Measurements from ENCODE around the gene CRYGS. TPM values are rescaled to one million over a fixed set of nuclear protein-coding genes. Genes with fewer than 3 reads are reported as not detected.

Gene CRYGS
- total and polyA plus RNA-seq, 2 experiments from 2014 or later: 0.76 to 1.3 TPM

DNA sequence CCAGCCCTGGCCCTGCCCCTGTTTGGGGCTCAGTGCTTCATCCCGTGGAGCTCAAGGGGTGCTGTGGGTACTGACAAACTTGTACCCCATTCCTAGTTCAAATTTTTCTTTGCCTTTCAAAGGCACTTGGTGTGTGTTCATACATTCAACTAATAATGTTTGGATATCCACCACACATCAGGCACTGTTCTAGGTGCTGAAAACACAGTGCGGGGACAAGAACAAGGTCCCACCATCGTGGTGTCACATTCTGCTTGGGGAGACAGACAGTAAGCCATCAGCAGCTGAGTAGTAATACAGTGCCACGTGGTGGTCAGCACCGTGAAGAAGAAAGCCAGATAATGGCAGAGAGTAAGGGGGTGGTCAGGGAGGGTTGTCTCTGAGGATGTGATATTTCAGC is 32.5 kb downstream of the CRYGS start:
- H3K4me1 ChIP-seq (ENCODE audit: insufficient read depth): no peaks in the 10 kb centered on the region
- no peak overlapping the region for H3K4me2 ChIP-seq (ENCODE audit: unreplicated experiment)
- in situ Hi-C loops (cut with MboI): no loop called here
- no peak overlapping the region for H3K4me3 ChIP-seq
- no peaks in the 10 kb centered on the region for H3F3A ChIP-seq (ENCODE audit: insufficient read depth)
- DNase-seq: no peak
- no peak overlapping the region for H2AFZ ChIP-seq
- no peak overlapping the region for H3K27ac ChIP-seq
- peaks cover 50% of the 10 kb centered on the region for H3K27me3 ChIP-seq (replicated peaks; ENCODE audit: insufficient read depth)
- no peaks in the 10 kb centered on the region for H3K79me2 ChIP-seq (ENCODE audit: insufficient read depth)
- WGBS, 2 experiments (ENCODE audit: low coverage in 1 of 2, low lambda C conversion rate in 2 of 2, missing lambda C conversion rate in 2 of 2): 46 to 50% methylated on average over 5 of the region's 5 CpGs
- no peaks in the 10 kb centered on the region for H3K9me3 ChIP-seq (ENCODE audit: low read depth)
- no peak overlapping the region for H3K9ac ChIP-seq
- H3K36me3 ChIP-seq (ENCODE audit: low read depth): no peaks in the 10 kb centered on the region
- no peaks in the 10 kb centered on the region for H4K20me1 ChIP-seq (ENCODE audit: insufficient read depth)
- no peaks in the 10 kb centered on the region for H3K9me2 ChIP-seq (ENCODE audit: insufficient read depth)
- TF ChIP-seq EZH2phosphoT487 (IDR thresholded peaks at IDR 0.05; ENCODE audit: insufficient read depth, low read depth) (no peak), EZH2 (IDR thresholded peaks at IDR 0.05; ENCODE audit: insufficient read depth, poor library complexity, severe bottlenecking) (no peak)

DNA sequence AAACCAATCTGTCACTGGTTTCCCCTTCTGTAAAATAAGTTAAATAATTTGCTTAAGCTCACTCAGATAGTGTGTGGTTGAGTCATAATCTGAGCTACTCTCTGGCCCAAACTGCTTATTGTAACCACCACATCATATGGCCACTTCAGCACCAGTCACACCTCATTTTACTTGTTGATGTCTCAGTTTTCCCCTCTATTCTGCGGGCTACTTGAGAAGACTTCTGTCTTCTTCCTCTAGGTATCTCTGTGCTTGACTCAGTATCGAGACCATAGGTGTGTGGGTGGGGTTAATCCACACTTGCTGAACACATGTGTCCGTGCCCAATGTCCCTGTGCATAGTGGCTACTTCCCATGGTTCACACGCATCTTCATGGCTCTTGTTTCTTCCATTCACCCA is 32.9 kb downstream of the CRYGS start:
- Histone ChIP-seq H3K36me3 (ENCODE audit: low read depth) (no peaks in the 10 kb centered on the region), H3F3A (ENCODE audit: insufficient read depth) (no peaks in the 10 kb centered on the region), H3K9me3 (ENCODE audit: low read depth) (no peaks in the 10 kb centered on the region), H3K9me2 (ENCODE audit: insufficient read depth) (no peaks in the 10 kb centered on the region), H3K27me3 (replicated peaks; ENCODE audit: insufficient read depth) (peaks cover 55% of the 10 kb centered on the region), H3K27ac (no peak overlapping the region), H4K20me1 (ENCODE audit: insufficient read depth) (no peaks in the 10 kb centered on the region), H3K79me2 (ENCODE audit: insufficient read depth) (no peaks in the 10 kb centered on the region), H3K4me2 (ENCODE audit: unreplicated experiment) (no peak overlapping the region), H3K4me3 (no peak overlapping the region), H3K4me1 (ENCODE audit: insufficient read depth) (no peaks in the 10 kb centered on the region), H3K9ac (no peak overlapping the region), H2AFZ (no peak overlapping the region)
- in situ Hi-C loops (cut with MboI): no loop called here
- no peak for TF ChIP-seq EZH2 (IDR thresholded peaks at IDR 0.05; ENCODE audit: insufficient read depth, poor library complexity, severe bottlenecking)
- TF ChIP-seq EZH2phosphoT487 (IDR thresholded peaks at IDR 0.05; ENCODE audit: insufficient read depth, low read depth): no peak
- DNase-seq: no peak
- WGBS, 2 experiments (ENCODE audit: low coverage in 1 of 2, low lambda C conversion rate in 2 of 2, missing lambda C conversion rate in 2 of 2): 33 to 43% methylated on average over 4 of the region's 4 CpGs

DNA sequence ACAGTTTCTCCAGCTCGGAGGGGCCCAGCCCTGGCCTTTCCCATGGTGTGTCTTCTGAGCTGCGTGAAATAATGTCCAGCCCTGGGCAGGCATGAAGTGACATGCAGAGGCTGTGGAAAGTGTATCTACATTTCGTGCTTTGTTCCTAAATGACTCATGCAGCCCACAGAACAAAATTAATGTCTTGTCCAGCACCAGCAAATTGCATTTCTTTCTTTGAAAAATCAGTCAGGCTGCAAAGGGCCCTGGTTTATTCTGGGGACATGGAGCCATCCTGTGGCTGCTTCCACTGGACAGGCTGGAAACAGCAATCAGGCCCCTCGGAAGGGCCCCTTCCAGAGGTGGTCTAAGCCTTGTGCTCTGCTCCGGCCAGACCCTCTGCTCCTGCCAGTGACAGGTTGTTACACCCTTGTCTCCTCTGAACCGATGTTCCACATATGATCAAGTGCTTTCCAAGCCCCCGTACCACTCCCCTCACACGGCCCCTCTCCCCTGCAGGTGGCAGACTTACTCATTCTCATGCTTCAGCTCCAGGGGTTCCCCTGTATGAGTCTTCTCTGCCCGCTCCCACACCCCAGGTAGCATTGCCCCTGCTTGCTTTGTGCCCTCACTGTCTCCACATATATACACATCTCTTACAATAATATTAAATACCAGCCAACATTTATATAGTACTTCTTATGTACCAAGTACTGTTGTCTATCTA is 33.7 kb downstream of the CRYGS start:
- no peaks in the 10 kb centered on the region for H3K79me2 ChIP-seq (ENCODE audit: insufficient read depth)
- no peaks in the 10 kb centered on the region for H3F3A ChIP-seq (ENCODE audit: insufficient read depth)
- H3K9me3 ChIP-seq (ENCODE audit: low read depth): no peaks in the 10 kb centered on the region
- H2AFZ ChIP-seq: no peak overlapping the region
- DNase-seq: peak; percentile 19
- no peaks in the 10 kb centered on the region for H3K9me2 ChIP-seq (ENCODE audit: insufficient read depth)
- H3K36me3 ChIP-seq (ENCODE audit: low read depth): no peaks in the 10 kb centered on the region
- peaks cover 60% of the 10 kb centered on the region for H3K27me3 ChIP-seq (replicated peaks; ENCODE audit: insufficient read depth)
- no peaks in the 10 kb centered on the region for H4K20me1 ChIP-seq (ENCODE audit: insufficient read depth)
- TF ChIP-seq EZH2phosphoT487 (IDR thresholded peaks at IDR 0.05; ENCODE audit: insufficient read depth, low read depth) (no peak), EZH2 (IDR thresholded peaks at IDR 0.05; ENCODE audit: insufficient read depth, poor library complexity, severe bottlenecking) (no peak)
- H3K27ac ChIP-seq: no peak overlapping the region
- in situ Hi-C loops (cut with MboI): no loop called here
- H3K4me3 ChIP-seq: no peak overlapping the region
- H3K4me1 ChIP-seq (ENCODE audit: insufficient read depth): no peaks in the 10 kb centered on the region
- 16 to 21% methylated on average over 9 of the region's 9 CpGs for WGBS, 2 experiments (ENCODE audit: low coverage in 1 of 2, low lambda C conversion rate in 2 of 2, missing lambda C conversion rate in 2 of 2)
- H3K4me2 ChIP-seq (ENCODE audit: unreplicated experiment): no peak overlapping the region
- no peak overlapping the region for H3K9ac ChIP-seq

DNA sequence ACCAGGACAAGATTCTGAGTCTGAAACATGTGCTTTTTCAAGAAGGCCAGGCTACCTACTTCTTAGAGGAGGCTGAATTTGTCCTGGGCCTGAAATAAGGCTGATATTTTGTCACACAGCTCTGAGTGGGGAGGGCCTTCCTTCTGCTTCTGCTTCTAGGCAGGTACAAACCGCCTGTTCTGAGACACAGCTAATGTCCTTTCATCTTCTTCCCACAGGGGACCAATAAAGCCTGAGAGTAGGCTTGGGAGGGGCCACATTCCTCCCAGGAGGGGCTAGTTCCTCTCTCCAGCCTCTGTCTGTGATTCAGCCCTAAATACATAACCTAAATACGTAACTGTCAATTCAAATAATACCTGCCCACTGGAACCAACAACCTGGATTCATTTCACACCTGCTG is 34.8 kb downstream of the CRYGS start:
- TF ChIP-seq EZH2 (IDR thresholded peaks at IDR 0.05; ENCODE audit: insufficient read depth, poor library complexity, severe bottlenecking) (no peak), EZH2phosphoT487 (IDR thresholded peaks at IDR 0.05; ENCODE audit: insufficient read depth, low read depth) (no peak)
- no peaks in the 10 kb centered on the region for H3K79me2 ChIP-seq (ENCODE audit: insufficient read depth)
- H3K27me3 ChIP-seq (replicated peaks; ENCODE audit: insufficient read depth): peaks cover 65% of the 10 kb centered on the region
- in situ Hi-C loops (cut with MboI): no loop called here
- no peak overlapping the region for H3K4me3 ChIP-seq
- H3F3A ChIP-seq (ENCODE audit: insufficient read depth): no peaks in the 10 kb centered on the region
- WGBS, 2 experiments (ENCODE audit: low coverage in 1 of 2, low lambda C conversion rate in 2 of 2, missing lambda C conversion rate in 2 of 2): 23 to 34% methylated on average over 2 of the region's 2 CpGs
- no peaks in the 10 kb centered on the region for H3K9me3 ChIP-seq (ENCODE audit: low read depth)
- H3K4me1 ChIP-seq (ENCODE audit: insufficient read depth): no peaks in the 10 kb centered on the region
- no peak overlapping the region for H3K9ac ChIP-seq
- H3K9me2 ChIP-seq (ENCODE audit: insufficient read depth): no peaks in the 10 kb centered on the region
- no peak overlapping the region for H3K4me2 ChIP-seq (ENCODE audit: unreplicated experiment)
- no peak overlapping the region for H3K27ac ChIP-seq
- H4K20me1 ChIP-seq (ENCODE audit: insufficient read depth): no peaks in the 10 kb centered on the region
- no peak overlapping the region for H2AFZ ChIP-seq
- no peaks in the 10 kb centered on the region for H3K36me3 ChIP-seq (ENCODE audit: low read depth)
- DNase-seq: no peak
